HG03575 (cell line): ENCODE measurements around the gene LRRC75B.
"Not testable (repeated sequence)": the region's sequence is repeated elsewhere in the genome, so short reads cannot be mapped to it uniquely, and the experiment has no call there.

ENCODE experiments used
- ATAC-seq: cut with Tn5 transposase; IDR thresholded peaks from one replicate; pipeline ENCODE4 v1.9.1; 2021; ENCODE audit not compliant: unreplicated experiment, insufficient number of reproducible peaks, low FRiP score; ENCODE audit errors: extremely low read depth

The LRRC75B gene

GRCh38 chr22:24592851-24593558 is at the start of gene LRRC75B:
Gene LRRC75B, minus strand, starts transcription at chr22:24593073. Its CDS starts 34 bp downstream, at chr22:24593039.
- ATAC-seq, result no peak

DNA sequence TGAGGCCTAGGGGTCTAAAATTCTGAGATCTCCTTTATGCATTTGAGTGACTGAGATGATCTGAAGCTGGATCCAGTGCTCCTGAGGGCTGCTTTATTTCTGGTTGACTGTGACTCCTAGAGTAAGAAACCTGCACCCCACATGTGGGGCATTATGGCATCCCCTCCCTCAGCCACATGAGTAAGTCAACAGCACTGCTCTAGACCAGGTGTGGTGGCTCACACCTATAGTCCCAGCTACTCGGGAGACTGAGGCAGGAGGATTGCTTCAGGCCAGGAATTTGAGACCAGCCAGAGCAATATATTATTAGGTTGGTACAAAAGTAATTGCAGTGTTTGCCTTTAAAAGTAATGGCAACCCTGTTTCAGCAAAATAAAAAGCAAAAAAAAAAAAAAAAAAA is 49.4 kb upstream of the LRRC75B start:
- ATAC-seq, result not testable (repeated sequence)

- not testable (repeated sequence) for ATAC-seq
Observed at GRCh38 chr22:24636513-24636912, 43.6 kb upstream of the LRRC75B start.

DNA sequence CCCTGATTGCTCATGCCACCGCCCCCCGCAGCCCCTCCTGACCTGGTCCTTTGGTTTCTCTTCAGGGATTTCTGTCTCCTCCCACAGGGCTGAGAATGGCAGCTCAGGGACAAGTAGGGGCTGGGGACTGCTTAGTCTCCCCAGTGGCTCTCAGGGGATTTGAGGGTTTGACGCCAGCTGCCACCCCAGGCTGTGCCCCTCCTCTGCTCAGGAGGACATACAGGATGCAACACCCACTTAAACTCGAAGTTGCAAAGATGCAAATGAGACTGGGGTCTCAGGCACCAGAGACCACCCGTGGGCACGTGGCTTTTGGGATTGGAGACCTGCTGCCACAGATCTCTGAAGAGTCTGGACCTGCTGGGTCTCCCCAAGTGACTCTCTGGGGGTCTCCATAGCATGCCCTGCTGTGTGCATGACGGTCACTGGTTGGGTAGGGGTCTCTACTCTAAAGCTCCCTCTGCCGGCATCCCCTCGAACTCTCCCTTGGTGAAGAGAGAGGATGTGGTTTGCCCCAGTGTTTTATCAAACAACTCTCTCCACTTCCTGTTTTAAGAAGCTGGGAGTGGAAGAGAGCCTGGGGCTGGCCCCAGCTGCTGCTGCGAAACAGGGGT is 42.0 kb upstream of the LRRC75B start:
- not testable (repeated sequence) for ATAC-seq

GRCh38 chr22:24633231-24634023 is 40.6 kb upstream of the LRRC75B start:
- ATAC-seq, result not testable (repeated sequence)

DNA sequence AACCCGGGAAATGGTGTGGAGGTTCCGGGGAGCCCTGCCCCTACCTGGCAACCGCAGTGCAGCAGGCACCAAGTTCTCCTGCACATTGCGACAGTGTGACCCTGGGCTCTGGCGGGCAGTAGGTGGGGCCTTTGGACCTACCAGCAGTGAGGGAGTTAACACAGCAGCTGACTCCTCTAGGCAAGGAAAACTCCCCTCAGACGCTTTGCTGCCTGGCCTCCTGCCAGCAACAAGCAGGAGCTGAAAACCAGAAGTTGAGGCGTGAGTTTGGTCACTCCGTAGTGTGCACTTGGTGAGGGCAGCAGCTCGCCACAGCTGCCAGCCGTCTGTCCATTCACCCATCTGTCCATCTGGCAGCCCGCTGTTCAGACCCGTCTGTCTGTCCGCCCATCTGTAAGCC is 39.8 kb upstream of the LRRC75B start:
- ATAC-seq, result not testable (repeated sequence)

GRCh38 chr22:24631430-24632122 is 38.7 kb upstream of the LRRC75B start:
- not testable (repeated sequence) for ATAC-seq

DNA sequence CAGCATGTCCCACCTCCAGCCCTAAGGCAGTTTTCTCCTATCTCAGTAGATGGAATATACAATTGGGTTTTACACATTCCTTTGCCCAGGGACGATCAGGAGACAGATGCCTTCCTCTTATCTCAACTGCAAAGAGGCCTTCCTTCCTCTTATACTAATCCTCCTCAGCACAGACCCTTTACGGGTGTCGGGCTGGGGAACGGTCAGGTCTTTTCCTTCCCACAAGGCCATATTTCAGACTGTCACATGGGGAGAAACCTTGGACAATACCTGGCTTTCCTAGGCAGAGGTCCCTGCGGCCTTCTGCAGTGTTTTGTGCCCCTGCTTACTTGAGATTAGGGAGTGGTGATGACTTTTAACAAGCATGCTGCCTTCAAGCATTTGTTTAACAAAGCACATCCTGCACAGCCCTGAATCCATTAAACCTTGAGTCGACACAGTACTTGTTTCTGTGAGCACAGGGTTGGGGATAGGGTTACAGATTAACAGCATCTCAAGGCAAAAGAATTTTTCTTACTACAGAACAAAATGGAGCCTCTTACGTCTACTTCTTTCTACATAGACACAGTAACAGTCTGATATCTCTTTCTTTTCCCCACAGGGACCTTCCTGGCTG is 38.0 kb upstream of the LRRC75B start:
- not testable (repeated sequence) for ATAC-seq

GRCh38 chr22:24629069-24629468 is 36.2 kb upstream of the LRRC75B start:
- ATAC-seq, result not testable (repeated sequence)

GRCh38 chr22:24627911-24628310 is 35.0 kb upstream of the LRRC75B start:
- ATAC-seq, result not testable (repeated sequence)

DNA sequence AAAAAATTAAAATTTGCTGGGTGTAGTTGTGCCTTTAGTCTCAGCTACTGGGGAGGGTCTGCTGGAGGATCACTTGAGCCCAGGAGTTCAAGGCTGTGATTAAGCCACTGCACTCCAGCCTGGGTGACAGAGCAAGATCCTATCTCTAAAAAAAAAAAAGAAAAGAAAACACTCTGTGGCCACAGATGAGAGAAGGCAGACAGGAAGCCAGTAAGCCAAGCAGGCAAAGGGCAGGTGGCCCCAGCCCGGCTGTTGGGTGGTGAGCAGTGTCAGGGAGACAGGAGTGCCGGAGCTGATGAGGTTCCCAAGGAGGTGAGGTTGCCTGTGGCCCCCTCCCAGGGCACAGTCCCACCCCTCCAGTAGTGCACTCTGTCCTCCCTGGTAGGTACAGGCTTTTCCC is 29.7 kb upstream of the LRRC75B start:
- not testable (repeated sequence) for ATAC-seq

GRCh38 chr22:24621244-24621643 is 28.4 kb upstream of the LRRC75B start:
- ATAC-seq, result not testable (repeated sequence)

- not testable (repeated sequence) for ATAC-seq
Observed at GRCh38 chr22:24614794-24615193, 21.9 kb upstream of the LRRC75B start.

DNA sequence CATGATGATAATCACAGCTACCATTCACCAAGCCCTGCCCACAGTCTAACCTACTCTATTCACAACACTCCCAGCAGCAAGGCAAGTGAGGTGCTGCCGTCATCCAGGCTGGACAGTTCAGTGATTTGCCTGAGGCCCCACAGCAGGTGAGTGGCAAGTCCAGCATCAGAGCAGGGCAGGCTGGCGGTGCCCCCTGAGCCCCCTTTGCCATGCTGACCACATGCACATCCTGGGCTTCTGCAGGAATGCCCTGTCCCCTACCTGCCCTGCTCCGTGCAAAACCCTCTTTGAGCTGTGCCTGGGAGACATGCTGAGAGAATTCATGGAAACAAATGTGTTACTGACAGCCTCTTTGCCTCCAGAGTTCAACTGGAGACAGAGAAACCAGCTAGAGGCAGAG is 17.0 kb upstream of the LRRC75B start:
- not testable (repeated sequence) for ATAC-seq

DNA sequence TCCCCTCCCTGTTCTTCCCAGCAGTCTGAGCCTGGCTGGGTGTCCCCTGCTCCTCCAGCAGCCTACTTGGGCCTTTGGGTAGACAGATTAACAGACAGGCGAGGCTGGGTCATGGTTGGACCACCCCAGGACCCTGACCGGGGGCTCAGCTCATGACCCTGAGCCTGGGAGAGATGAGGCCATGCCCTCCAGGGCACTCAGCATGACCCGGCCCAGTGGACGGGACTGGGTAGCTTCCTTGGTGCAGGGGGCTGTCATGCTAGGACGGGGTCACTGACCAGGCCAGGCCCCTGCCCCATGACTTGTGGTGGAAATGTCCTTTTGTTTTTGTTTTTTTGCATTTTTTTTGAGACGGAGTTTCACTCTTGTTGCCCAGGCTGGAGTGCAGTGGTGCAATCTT is 15.5 kb upstream of the LRRC75B start:
- ATAC-seq, result not testable (repeated sequence)

- not testable (repeated sequence) for ATAC-seq
Observed at GRCh38 chr22:24607429-24607983, 14.6 kb upstream of the LRRC75B start.

- not testable (repeated sequence) for ATAC-seq
Observed at GRCh38 chr22:24606340-24606739, 13.5 kb upstream of the LRRC75B start.
